ENCODE results near the gene HDLBP.

HDLBP gene

DNA sequence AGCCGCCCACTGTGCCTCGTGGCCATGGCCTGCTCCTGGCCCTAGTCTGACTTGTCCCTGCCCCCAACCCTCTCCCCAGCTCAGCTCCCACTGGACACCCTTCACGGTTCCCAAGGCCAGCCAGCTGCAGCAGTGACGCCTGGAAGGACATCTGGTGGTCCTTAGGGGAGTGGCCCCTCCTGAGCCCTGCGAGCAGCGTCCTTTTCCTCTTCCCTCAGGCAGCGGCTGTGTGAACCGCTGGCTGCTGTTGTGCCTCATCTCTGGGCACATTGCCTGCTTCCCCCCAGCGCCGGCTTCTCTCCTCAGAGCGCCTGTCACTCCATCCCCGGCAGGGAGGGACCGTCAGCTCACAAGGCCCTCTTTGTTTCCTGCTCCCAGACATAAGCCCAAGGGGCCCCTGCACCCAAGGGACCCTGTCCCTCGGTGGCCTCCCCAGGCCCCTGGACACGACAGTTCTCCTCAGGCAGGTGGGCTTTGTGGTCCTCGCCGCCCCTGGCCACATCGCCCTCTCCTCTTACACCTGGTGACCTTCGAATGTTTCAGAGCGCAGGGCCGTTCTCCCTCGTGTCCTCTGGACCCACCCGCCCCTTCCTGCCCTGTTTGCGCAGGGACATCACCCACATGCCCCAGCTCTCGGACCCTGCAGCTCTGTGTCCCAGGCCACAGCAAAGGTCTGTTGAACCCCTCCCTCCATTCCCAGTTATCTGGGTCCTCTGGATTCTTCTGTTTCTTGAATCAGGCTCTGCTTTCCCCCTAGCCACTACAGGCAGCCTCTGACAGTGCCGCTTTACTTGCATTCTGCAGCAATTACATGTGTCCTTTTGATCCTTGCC, 91.2 kb downstream of the HDLBP start:
- POLR2A ChIA-PET, result no interaction called here

GRCh38 chr2:241223211-241224017, 92.1 kb downstream of the HDLBP start:
- DNase-seq (ENCODE audit: extremely low spot score), result no peak
- CTCF ChIA-PET, result interaction anchor here (1.7 kb wide), 1 partner anchor 309 kb away, joined by 3 read pairs; no protein-coding TSS in a partner anchor
- POLR2A ChIA-PET, result interaction anchor here (0.5 kb wide), 1 partner anchor 137 kb away, joined by 3 read pairs; no protein-coding TSS in a partner anchor
- no peak for TF ChIP-seq CTCF (IDR thresholded peaks at IDR 0.05; ENCODE audit: control extremely low read depth, extremely low read depth, low read depth, missing control alignments)

More for the DNA sequence above, 91.2 kb downstream of the HDLBP start:
- CTCF ChIA-PET, result interaction anchor here (1.7 kb wide), 1 partner anchor 310 kb away, joined by 3 read pairs; no protein-coding TSS in a partner anchor
- no peak for TF ChIP-seq CTCF (IDR thresholded peaks at IDR 0.05; ENCODE audit: control extremely low read depth, extremely low read depth, low read depth, missing control alignments)
- DNase-seq (ENCODE audit: extremely low spot score), result no peak

DNA sequence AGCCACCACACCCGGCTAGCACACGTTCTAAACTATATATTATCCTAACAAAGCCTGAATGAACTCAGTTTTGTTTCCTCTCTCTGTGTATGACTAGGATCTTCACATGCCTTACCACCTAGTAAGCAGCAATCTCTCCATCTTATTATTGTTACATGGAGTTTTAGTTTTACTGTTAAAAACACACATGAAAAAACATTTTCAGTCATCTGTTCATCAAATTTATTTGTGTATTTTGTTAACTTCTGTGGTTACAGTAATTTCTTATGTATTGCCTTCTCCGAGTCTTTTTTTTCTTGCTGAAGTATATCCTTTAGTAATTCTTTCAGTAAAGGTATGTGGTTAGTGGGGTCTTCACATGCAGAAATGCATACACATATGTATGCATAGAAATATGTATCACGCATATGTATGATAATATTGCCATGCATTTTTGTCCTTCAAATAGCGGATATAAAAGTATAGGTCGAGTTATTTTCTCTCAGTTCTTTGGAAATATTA, 95.6 kb downstream of the HDLBP start:
- POLR2A ChIA-PET, result interaction anchor here (0.7 kb wide), 1 partner anchor 304 kb away, joined by 6 read pairs; no protein-coding TSS in a partner anchor
- no peak for TF ChIP-seq CTCF (IDR thresholded peaks at IDR 0.05; ENCODE audit: control extremely low read depth, extremely low read depth, low read depth, missing control alignments)
- no peak for DNase-seq (ENCODE audit: extremely low spot score)
- CTCF ChIA-PET, result interaction anchor here (1.1 to 1.5 kb wide), 2 partner anchors 10 to 141 kb away, joined by 3 to 4 read pairs; no protein-coding TSS in a partner anchor

- POLR2A ChIA-PET, result interaction anchor here (0.7 kb wide), 1 partner anchor 303 kb away, joined by 6 read pairs; no protein-coding TSS in a partner anchor
- CTCF ChIA-PET, result interaction anchor here (0.6 to 1.7 kb wide), 8 partner anchors 11 to 392 kb away, joined by 3 to 5 read pairs (median 3); no protein-coding TSS in a partner anchor
- no peak for DNase-seq (ENCODE audit: extremely low spot score)
- no peak for TF ChIP-seq CTCF (IDR thresholded peaks at IDR 0.05; ENCODE audit: control extremely low read depth, extremely low read depth, low read depth, missing control alignments)
Observed at GRCh38 chr2:241219030-241219382, 96.5 kb downstream of the HDLBP start.

DNA sequence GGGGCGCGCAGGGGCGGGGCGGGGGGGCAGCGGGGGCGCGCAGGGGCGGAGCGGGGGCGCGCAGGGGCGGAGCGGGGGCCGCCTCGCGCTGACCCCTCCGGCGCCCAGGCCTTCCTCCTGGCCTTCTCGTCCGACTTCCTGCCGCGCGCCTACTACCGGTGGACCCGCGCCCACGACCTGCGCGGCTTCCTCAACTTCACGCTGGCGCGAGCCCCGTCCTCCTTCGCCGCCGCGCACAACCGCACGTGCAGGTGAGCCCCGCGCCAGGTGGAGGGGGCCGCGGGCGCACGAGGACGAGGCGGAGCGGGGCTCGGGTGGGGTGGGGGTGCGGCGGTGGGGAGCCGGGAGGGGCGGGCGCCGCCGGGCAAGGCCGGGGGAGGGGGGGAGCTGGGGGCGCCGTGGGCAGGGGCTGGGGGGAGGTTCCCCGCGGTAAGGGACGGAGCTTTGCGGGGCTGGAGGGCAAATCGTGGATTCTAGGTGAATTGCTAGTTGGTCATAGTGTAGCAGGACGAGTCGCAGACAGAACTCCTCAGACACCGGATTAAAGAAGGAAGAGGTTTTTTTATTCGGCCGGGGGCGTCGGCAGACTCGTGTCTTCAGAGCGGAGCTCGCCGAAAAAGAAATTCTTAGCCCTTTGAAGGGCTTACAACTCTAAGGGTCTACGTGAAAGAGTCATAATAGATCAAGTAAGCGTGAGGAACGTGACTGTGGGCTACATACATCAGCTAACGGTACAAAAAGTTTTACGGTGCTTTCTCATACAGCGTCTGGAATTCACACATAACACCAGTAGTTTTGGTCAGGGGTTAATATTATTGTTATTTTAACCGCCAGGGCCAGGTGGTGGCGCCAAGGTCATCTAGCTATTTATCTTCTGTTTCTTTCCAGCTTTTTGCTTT, 97.1 kb downstream of the HDLBP start:
- CTCF ChIA-PET, result interaction anchor here (0.7 to 1.7 kb wide), 8 partner anchors 10 to 392 kb away, joined by 3 to 5 read pairs (median 3); no protein-coding TSS in a partner anchor

More for the DNA sequence above, 97.1 kb downstream of the HDLBP start:
- POLR2A ChIA-PET, result no interaction called here
- TF ChIP-seq CTCF (IDR thresholded peaks at IDR 0.05; ENCODE audit: control extremely low read depth, extremely low read depth, low read depth, missing control alignments), result peak; percentile 39
- peak; percentile 69 for DNase-seq (ENCODE audit: extremely low spot score)
